Measurements from ENCODE around the gene DESI2.
"Not testable (repeated sequence)": the region's sequence is repeated elsewhere in the genome, so short reads cannot be mapped to it uniquely, and the experiment has no call there.

DNA sequence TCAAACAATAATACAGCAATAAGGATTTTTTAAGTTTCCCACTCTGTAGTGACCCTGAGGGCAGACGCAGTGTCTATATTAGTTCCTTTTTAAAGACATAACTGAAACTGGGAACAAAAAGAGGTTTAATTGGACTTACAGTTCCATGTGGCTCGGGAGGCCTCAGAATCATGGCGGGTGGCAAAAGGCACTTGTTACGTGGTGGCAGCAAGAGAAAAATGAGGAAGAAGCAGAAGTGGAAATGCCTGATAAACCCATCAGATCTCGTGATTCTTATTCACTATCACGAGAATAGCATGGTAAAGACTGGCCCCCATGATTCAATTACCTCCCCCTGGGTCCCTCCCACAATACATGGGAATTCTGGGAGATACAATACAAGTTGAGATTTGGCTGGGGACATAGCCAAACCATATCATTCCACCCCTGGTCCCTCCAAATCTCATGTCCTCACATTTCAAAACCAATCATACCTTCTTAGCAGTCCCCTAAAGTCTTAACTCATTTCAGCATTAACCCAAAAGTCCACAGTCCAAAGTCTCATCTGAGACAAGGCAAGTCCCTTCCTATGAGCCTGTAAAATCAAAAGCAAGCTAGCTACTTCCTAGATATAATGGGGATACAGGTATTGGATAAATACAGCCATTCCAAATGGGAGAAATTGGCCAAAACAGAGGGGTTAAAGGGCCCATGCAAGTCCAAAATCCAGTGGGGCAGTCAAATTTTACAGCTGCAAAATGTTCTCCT is 13.9 kb downstream of the DESI2 start:
- TF ChIP-seq, protein P1, sequence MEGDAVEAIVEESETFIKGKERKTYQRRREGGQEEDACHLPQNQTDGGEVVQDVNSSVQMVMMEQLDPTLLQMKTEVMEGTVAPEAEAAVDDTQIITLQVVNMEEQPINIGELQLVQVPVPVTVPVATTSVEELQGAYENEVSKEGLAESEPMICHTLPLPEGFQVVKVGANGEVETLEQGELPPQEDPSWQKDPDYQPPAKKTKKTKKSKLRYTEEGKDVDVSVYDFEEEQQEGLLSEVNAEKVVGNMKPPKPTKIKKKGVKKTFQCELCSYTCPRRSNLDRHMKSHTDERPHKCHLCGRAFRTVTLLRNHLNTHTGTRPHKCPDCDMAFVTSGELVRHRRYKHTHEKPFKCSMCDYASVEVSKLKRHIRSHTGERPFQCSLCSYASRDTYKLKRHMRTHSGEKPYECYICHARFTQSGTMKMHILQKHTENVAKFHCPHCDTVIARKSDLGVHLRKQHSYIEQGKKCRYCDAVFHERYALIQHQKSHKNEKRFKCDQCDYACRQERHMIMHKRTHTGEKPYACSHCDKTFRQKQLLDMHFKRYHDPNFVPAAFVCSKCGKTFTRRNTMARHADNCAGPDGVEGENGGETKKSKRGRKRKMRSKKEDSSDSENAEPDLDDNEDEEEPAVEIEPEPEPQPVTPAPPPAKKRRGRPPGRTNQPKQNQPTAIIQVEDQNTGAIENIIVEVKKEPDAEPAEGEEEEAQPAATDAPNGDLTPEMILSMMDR (IDR thresholded peaks at IDR 0.05; ENCODE audit: insufficient read depth, low read depth, low read length) = not testable (repeated sequence)
- not testable (repeated sequence) for TF ChIP-seq EZH2 (IDR thresholded peaks at IDR 0.05; ENCODE audit: insufficient read depth, low read length)
